KBM-7 (cell line): Measurements from ENCODE around the gene ZFHX3.

Experiments used
- DNase-seq: peaks from one replicate; pipeline ENCODE4 v3.0.0-alpha.2; 2015
- in situ Hi-C: fragments of 300-500 bp; cut with MboI; formaldehyde crosslinking; loops from 2 replicates; pipeline ENCODE4 v1.14.3; 2020; ENCODE audit warnings: low sequenced_read_pairs, low pct_unique_long_range_greater_than_20kb, mixed read lengths

The ZFHX3 gene

DNA sequence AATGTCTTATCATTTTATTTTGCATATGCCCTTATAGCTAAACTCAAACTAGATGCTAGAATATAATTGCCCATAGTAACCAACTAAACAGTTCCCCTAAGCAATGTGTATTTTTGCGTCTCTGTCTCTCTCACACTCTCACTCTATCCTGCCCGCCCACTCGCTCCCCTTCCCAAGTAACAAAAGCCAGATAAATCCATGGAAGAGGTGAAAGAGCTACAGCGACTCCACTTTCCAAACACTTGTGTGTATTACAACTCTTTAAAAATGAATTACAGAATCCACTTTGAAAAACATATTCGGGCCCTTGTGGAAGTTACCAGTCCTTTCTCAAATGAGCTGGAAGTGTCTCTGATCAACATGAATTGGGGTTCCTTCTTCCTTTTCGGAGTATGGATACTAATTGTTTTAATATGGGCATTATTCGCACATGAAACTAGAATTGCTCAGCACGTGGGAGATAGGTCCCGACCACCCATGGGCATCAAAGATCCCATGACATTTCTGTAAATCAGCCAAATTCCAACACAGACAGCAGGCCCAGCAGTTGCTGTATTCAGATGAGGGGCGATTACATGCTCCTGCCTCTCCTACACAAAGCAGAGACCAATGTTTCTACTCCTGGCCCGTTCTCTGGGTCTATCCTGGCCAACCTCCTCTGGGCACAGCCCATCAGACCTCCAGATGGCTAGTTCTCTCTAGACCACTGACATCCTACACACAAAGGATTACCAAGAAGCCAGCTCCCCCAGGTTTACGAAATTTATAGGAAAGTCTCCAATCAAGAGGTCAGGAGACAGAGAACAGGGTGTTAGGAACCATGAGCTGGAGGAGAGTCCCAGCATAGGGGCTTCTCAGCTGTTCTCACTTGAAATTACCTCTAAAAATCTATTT lies 121.5 kb downstream of the ZFHX3 start:
- DNase-seq, result no peak
- in situ Hi-C loops, result no loop called here

DNA sequence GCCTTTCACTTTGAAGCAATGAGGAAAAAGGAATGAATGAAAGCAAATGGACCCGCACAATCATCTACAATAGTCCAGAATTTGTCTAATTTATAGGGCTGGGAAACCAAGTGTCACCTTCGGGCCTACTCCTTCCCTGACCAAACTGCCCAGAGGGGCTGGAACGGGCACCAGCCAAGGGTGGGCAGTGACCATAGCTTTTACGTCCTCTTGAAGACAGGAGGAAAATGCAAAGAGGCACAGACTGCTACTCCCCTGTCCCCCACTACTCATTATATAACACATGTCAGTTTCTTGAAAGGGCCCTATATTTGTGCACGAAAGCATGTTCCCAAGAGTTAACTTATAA lies 122.3 kb downstream of the ZFHX3 start:
- no peak for DNase-seq
- in situ Hi-C loops, result no loop called here

DNA sequence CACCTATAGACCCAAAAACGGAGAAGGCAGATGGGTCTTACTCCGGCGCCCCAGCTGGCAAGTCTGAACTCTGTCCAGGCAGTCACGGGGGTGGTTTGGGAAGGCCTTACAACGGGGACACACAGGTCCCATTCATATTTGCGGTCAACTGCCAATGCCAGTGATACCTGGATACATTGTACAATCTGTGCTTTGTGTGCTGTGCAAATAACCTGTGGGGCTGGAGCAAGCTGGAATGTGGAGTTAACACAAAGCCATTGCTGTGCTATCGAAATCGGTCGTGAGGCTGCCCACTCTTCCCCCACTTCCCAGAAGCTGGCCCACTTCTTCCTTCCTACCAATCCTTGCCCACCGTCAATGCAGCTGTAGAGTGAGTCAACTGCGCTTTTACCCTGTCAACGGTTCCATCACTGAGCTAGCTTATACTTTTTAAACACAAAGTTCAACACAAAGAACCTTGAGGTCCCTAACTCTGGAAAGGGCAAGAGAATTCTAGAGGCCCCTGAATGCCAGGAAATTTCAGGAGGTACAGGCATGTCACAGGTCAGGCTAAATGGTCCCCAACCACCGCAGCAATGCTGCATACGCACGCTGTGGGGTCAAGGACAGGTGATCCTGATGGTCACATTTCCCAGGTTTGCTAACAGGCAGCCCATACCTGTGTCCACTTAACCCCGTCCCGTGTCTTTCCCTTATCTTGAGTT lies 122.8 kb downstream of the ZFHX3 start:
- in situ Hi-C loops, result no loop called here
- DNase-seq, result no peak

DNA sequence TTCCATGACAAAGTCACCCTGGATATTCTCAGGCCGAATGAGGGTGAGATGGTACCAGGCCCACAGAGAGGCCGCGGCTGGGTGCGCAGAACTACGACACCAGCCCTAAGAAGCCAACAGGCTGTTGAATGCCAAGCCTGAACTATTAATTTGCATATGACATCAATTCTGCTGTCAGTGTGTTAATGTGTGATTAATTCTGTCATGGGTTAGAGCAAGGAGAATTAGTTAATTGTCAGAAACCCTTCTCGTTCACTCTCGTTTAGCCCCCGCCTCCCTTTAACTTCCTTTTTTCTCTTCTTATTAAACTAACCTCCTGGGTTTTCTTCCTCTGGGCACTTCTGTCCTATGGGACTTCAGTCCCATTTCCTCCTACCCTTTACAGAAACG lies 123.4 kb downstream of the ZFHX3 start:
- no peak for DNase-seq

DNA sequence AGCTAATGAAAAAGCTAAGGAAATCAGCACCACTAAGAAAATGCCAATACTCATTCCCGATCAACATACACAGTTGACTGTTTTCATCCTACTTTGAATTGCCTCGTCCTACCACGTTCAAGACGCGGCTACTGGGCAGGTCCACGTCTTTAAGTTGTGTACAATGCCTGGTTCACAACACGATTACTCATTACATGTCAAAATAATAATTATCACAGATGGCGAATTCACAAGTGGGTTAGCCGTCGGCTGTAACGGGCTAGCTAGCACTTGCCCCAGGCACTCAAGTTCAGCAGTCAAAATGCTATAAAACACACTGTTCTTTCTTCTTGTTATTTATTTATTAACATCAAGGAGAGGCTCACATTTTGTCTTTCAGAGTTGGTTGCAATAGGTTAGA lies 124.2 kb downstream of the ZFHX3 start:
- no peak for DNase-seq
- in situ Hi-C loops, result no loop called here

More for the DNA sequence above, 123.4 kb downstream of the ZFHX3 start:
- in situ Hi-C loops, result no loop called here

DNA sequence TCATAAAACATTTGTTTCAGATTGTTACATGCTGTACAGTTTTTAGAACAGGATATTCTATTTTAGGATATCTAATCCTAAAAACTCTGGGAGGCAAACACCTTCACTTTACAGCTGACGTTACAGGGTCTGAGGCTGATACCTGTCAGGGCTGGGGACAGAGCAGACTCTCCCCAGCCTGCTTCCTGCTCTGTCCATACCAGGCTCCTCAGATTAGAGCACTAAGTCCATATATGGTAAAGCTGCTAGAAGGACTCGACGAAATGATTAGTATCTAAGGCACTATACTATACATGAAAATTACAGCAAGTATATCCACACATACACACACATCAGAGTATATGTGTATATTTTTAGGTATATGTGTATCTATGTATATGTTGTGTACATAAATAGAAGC lies 125.2 kb downstream of the ZFHX3 start:
- in situ Hi-C loops, result no loop called here
- DNase-seq, result no peak

DNA sequence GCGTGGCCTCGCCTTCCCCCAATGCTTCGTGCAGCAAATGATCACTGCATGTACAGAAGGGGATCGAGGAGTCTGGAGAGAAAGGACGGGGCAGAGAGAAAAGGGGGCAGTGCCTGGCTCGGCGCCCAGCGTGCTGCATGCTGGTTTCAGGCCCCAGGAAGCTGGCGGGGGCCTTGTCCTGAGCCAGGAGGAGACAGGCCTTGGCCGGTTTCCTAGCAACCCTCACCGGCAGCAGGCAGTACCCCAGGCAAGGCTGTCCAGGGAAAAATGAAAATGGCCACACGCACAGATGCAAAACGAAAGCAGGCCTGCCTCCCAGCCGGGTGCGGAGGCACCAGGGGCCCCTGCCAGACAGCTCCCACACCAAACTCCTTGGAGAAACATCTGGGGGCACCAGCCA lies 126.3 kb downstream of the ZFHX3 start:
- in situ Hi-C loops, result no loop called here
- DNase-seq, result no peak

DNA sequence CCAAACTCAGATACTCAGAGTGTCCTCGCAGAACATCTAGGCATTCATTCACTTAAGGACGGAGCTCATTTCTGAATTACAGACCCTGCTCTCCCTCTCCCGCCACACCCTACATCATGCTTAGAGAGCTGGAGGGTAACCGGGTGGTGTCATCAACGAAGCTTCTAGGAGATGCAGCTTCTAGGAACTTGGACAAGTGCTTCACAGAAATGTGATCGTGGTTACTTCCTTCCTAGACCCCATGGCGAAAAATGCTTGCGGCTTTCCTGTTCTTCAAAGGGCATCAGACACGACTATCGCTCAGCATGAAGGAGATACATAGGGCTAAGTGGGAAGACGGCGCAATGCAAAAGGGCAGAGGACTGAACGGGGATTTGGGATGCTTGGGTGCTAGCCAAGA lies 126.8 kb downstream of the ZFHX3 start:
- in situ Hi-C loops, result no loop called here
- DNase-seq, result peak; percentile 75

DNA sequence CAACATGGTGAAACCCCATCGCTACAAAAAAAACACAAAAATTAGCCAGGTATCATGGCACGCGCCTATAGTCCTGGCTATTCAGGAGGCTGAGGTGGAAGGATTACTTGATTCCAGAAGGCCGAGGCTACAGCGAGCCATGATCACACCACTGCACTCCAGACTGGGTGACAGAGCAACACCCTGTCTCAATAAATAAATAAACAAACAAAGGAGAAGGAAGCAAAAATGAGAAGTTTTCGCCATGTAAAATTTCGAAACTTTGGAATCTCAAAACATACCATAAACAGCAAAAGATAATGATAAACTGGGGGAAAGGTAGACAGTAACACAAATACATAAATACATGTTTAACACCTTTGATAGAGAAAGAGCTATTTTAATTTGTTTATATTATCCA lies 130.9 kb downstream of the ZFHX3 start:
- DNase-seq, result no peak
- in situ Hi-C loops, result no loop called here

DNA sequence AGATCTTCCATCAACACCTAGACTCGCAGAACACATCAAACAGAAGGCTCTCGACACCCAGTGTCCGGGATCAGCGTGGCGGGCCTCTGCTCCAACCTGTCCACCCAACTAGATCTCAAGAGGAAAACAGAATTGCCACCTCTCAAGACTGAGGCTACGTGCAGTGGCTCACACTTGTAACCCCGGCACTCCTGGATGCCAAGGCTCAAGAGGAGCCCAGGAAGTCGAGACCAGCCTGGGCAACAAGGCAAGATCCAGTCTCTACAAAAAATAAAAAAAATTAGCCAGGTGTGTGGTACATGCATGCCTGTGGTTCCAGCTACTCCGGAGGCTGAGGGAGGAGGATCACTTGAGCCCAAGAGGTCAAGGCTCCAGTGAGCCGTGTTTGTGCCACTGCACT lies 132.6 kb downstream of the ZFHX3 start:
- in situ Hi-C loops, result no loop called here
- DNase-seq, result no peak

DNA sequence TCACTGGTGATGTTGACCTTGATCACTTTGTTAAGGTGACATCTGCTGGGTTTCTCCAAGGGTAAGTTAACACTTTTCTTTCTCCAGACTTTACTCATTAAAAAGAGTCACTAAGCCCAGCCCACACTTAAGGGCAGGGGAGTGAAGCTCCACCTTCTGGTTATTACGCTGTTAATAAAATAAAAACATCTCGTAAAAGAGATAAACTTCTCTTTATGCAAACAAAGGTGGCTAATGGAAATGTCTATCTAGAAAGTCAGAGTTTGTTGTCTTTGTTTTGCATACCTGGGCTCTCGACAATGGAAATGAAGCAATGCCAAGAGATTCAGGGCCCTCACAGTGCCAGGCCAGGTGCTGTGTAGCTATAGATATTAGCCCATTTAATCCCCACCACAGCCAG lies 134.4 kb downstream of the ZFHX3 start:
- no peak for DNase-seq
- in situ Hi-C loops, result no loop called here

DNA sequence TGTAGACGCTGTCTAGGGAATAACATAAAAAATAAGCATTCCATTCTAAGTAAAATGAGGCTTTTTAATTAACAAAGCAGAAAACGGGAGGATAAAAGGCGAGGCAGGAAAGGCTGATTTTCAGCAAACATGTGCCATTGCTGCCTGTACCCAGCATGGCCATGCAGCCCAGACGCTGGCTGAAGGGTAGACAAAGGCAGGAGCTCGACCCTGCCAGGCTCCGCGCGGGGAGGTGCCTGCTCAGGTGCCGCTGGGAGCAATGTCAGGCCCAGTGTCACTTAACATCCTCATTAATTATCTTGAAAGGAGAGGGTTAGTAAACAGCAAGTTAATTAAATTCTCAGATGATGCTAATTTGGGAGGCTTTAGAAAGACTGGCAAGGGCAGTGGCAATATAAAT lies 136.0 kb downstream of the ZFHX3 start:
- no peak for DNase-seq
- in situ Hi-C loops, result no loop called here

DNA sequence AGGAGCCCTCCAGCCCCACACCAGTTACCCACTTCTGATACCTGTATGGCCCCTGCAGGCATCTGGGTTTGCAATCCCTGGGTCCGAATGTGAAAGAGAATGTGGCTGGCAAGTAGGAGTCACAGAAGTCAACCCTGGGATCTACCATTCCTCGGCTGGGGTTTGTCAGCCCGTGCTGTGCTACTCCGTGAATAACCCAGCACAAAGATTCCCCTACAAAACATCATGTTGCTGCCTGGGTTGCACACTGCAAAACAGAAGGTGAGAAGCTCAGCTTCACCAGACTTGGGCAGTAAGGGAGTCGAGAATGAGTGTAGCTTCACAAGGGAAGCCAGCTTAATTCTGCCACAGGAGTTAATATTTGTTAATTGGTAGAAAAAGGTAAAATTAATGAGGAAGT lies 137.1 kb downstream of the ZFHX3 start:
- no peak for DNase-seq
- in situ Hi-C loops, result no loop called here

DNA sequence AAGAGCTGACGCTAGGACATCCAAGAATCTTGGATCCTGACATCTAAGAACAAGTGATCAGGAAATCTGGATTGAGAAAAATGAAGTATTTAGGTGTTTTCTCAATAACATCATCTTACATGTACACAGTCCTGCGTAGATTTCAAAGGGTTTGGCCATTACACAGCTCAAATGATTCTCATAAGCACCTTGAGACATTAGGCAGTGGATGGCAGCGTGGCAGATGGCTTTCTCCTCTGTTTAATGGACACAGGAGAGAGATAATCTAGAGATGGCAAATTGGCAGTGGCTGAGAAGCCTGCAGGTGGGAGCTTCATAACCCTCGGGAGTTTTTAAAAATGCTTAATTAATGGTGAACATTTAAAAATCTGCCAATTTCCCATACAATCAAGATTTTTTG lies 137.5 kb downstream of the ZFHX3 start:
- DNase-seq, result no peak
- in situ Hi-C loops, result no loop called here

DNA sequence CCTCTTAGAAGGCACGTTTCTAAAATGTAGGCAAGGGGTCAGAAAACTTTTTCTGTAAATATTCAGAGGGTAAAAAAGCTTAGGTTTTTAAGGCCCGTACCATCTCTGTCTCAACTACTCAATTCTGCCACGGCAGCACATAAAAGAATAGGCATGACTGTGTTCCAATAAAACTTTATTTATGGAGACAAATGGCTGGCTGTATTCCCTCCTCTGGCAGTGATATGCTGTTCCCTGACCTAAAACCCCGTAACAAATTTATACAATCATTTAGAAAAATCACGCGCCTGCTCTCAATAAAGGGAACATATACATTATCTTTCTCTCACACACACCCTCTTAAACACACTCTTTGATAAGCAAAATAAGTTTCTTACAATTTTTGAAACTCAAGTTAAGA lies 138.7 kb downstream of the ZFHX3 start:
- DNase-seq, result no peak
- in situ Hi-C loops, result no loop called here

DNA sequence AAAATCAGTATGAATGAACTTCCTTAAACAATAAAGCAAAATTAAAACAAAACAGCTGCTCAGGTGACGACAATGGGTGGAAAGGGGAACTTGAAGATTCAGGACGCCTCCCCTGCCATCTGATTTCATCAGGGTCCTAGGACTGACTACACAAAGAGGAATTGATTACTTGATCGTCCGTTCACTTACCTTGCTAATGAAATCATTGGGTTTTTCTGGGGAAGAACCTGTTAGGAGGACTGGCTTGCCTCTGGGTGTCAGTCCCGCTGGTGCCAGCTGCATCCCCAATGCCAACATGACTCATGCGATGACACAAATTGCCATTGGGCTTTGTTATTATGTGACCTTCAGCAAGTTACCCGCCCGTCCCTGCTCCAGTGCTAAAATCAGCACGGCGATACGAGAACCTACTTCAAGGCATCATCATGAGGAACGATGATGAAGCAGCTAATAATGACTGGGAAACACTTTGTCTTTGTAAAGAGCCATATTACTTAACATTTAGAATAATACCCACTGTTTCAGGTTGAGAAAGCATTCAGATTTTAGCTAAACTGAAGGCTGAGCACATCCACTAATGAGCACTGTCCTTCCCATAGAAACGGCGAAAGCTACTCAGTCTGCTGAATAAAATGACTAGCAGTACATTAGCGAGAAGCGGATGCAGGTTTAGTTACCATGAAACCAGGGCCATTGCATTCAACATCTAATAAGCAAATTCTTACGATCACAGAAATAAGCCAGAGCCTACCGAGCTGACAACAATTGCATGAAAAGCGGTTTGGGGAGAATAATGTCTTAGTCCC lies 139.4 kb downstream of the ZFHX3 start:
- in situ Hi-C loops, result no loop called here
- peak; percentile 85 for DNase-seq

DNA sequence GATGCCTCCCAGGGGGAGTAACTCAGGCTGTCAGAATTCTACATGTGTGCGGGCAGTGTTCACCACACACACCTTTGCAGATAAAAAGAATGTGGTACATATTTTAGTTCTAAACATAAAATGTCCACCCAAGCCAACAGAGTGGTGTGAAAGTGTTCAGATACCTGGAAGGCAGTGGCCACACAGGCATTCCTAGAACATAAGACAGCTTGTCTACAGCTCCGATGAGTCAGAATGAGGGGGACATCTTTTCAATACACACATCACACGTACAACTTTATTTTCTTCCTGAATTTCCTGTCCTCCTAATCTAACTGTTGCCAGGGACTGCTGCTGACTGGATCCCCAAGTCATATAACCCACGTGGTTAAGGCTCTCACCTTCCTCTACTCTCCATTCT lies 142.3 kb downstream of the ZFHX3 start:
- in situ Hi-C loops, result no loop called here
- DNase-seq, result no peak

DNA sequence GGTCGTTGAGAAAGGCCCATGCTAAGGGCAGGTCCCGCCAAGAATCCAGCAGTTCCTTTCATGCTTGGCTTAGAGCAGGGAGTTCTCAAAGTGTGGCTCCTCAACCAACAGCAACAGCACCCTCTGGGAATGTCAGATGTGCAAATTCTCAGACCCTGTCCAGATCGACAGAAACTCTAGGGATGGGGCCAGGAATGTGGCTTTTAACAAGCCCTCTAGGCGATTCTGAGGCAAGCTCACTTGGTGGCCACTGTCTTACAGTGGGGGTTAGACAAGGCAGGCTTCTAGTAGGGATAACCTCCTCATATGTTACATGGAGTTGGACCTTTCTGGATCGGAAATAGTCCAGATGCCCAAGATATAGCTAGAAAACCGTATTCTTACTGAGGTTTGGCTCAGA lies 144.8 kb downstream of the ZFHX3 start:
- in situ Hi-C loops, result no loop called here
- DNase-seq, result no peak

DNA sequence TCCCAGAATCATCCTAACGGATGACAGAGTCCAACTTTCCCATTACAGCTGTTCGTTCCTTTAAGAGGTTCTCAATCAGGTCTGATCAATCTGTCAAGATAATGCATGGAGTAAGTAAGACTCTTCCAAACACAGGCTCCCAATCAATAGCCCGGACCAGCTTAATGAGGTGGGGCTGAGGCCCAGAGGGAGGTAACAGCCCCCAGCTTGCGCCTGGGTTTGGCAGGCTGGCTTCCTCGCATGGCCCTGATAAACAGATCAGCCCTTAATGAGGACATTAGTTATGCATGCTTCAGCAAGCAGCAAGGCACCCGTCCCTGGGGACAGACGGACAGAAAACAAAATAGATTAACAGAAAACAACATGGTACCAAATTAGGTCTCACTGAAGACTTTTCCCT lies 145.7 kb downstream of the ZFHX3 start:
- no peak for DNase-seq
- in situ Hi-C loops, result no loop called here

DNA sequence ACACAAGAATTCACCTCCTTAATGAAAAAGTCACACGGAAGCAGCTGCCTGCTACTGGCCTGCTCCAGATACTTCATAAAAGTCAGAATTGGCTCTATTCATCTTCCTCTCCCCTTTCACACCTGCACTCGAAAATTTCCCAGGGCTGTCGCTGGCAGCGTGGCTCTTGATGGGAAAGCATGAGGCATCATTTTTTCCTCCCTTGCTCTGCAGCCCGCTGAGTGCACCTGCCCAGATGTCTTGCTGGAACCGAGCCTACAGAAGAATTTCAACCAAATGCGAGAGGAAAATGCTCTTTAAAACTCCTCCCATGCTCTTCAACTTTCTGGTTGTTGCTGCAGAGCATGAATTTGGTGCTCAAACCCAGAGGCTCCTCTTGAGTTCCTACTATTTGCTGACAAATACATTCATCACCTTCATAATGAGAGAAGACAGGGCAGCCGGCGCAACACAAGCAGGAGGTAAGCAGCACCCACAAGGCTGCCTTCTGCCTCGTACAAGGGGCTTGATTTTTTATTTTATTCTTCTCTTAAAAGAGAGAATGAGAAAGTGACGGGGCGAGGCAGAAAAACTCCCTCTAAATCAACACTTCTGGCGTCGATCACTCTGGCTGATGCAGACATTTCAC lies 146.8 kb downstream of the ZFHX3 start:
- in situ Hi-C loops, result no loop called here
- DNase-seq, result no peak
